Thyroid gland (tissue), 4 donors: ENCODE data around the gene TGM4.

Experiments used
- CTCF ChIP-seq, 6 experiments: fragments of 200-600 bp in 3 of 6; fragments of 450-650 bp in 3 of 6; sonication (generic) in 3 of 6; IDR thresholded peaks; one replicate each; pipeline ENCODE4 v1.5.1; 2016 to 2019; ENCODE audit warnings: antibody characterized with exemption in 6 of 6, mild to moderate bottlenecking in 2 of 6, inconsistent platforms in 1 of 6, moderate library complexity in 1 of 6
- POLR2A ChIP-seq, 2 donors: fragments of 450-650 bp; IDR thresholded peaks; one replicate each; pipeline ENCODE4 v1.6.1; 2017; ENCODE audit warnings: antibody characterized with exemption in 2 of 2, mild to moderate bottlenecking in 2 of 2, moderate library complexity in 1 of 2

DNA sequence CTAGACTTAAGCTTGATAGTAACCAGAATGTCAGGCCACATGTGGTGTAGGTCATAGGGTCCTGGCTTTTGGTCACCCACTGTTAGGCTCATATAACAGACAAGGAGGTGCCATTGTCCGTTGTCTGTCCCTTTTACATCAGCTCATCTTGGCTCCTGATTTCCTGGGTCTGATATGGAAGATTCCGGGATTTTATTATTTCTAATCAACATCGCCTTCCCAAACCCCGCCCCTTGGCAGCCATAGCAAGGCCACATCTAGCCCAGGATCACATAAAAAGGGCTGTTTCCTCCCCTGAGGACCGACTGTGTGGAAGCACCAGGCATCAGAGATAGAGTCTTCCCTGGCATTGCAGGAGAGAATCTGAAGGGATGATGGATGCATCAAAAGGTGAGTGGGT is at the start of gene TGM4:
- TF ChIP-seq CTCF (IDR thresholded peaks at IDR 0.05), result no peak
- TF ChIP-seq POLR2A (IDR thresholded peaks at IDR 0.05), result no peak
